ENCODE results near the gene GRHPR.
A peak's percentile ranks its signal among the peaks of the same experiment; 100 is the strongest.
"Not testable (repeated sequence)": the region's sequence is repeated elsewhere in the genome, so short reads cannot be mapped to it uniquely, and the experiment has no call there.

The GRHPR gene

GRCh38 chr9:37474438-37474837, 51.9 kb downstream of the GRHPR start:
- no peak overlapping the region for H3K4me3 ChIP-seq (ENCODE audit: low read depth, low read length)

DNA sequence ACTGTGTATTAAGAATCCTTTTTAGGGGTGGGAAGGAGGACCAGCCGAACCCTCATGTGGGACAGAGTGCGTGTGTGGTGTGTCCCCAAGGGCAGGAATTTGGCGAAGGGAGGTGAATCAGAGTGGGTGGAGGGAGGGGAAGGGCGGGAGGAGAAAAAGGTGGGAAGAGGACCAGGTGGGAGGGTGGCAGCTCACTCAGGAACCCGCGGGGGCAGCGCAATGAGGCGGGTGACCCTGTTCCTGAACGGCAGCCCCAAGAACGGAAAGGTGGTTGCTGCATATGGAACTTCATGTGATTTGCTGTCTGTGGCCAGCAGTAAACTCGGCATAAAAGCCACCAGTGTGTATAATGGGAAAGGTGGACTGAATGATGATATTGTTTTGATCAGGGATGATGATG, 54.4 kb downstream of the GRHPR start:
- H3K4me3 ChIP-seq (ENCODE audit: low read depth, low read length), result no peak overlapping the region

- not testable (repeated sequence) for H3K4me3 ChIP-seq (ENCODE audit: low read depth, low read length)
These were observed 54.9 kb downstream of the GRHPR start for GRCh38 chr9:37477443-37477842.

DNA sequence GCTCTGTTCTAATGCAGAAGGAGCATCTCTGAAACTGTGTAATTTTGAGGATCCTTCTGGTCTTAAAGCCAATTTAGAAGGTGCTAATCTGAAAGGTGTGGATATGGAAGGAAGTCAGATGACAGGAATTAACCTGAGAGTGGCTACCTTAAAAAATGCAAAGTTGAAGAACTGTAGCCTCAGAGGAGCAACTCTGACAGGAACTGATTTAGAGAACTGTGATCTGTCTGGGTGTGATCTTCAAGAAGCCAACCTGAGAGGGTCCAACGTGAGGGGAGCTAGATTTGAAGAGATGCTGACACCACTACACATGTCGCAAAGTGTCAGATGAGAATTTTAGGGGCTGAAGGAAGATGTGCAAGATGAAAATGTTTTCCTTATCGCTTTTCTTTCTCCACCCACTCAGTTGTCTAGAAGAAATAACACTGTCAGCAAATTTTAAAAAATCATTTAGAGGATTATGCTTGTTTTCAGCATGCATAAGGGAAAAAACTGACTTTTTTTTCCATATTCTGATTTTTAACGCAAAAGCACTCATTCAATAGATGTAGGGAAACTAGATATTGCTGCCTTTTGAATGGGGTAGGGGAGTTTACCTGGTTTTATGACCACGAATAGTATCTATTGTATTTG, 55.6 kb downstream of the GRHPR start:
- not testable (repeated sequence) for H3K4me3 ChIP-seq (ENCODE audit: low read depth, low read length)

GRCh38 chr9:37480759-37481158, 58.3 kb downstream of the GRHPR start:
- H3K4me3 ChIP-seq (ENCODE audit: low read depth, low read length), result no peak overlapping the region

DNA sequence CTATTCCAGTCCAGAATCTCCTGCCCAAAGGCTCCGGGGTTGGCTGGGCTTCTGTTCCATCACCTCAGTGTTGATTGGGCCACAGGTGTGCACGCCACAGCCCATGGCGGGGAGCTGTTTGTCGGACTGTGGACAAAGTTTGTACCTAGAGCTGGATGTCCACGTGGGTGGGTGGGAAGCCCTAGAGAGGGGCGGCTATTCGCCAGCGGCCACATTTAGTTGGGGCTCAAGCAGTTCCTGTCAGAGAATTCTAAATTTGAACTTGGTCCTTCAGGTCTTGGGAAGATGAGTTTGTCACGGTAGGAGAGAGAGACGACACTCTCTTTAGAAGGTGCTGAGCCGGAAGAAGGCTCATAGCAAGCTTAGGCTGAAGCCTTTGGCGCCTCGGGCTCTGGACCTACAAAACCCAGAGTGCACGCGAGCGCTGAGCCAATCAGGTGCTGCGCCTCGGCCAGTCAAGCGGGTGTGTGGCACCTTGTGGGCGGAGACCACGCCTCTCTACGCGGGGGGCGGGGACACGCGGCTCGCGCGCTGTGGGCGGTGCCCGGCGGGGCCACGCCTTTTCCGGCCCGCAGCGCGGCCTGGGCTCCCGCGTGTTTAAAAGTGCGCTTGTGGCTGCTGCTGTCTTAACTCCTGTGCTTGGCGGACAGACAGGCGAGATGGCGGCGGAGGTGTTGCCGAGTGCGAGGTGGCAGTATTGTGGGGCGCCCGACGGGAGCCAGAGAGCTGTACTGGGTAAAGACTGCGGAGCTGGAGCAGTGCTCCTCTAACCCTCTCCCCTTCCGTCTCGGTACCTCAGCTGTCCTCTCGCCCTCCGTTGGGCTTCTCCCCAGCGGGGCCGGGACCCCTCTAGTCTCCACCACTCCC, 63.1 kb downstream of the GRHPR start, which contains the start of gene POLR1E:
POLR1E (plus strand) TSS at position 560 of the 867 bp plus-strand sequence; CDS start at position 660, 100 bp downstream.
- H3K4me3 ChIP-seq (ENCODE audit: low read depth, low read length), result peak within 1 kb of the TSS; percentile 86

GRCh38 chr9:37486256-37486615, 63.7 kb downstream of the GRHPR start:
- peak overlapping the region; percentile 86 for H3K4me3 ChIP-seq (ENCODE audit: low read depth, low read length)

Data from iPS-11a (cell line).